Retina (tissue), 1 donor: ENCODE results near the gene GLI1.
"Not testable (repeated sequence)": the region's sequence is repeated elsewhere in the genome, so short reads cannot be mapped to it uniquely, and the experiment has no call there.

Source experiments
- DNase-seq: peaks from one replicate; pipeline ENCODE4 v3.0.0-alpha.2; 2016

GLI1 gene

GRCh38 chr12:57441846-57442427 is 17.6 kb upstream of the GLI1 start:
- DNase-seq: no peak

GRCh38 chr12:57444337-57444736 is 15.2 kb upstream of the GLI1 start:
- DNase-seq: not testable (repeated sequence)

DNA sequence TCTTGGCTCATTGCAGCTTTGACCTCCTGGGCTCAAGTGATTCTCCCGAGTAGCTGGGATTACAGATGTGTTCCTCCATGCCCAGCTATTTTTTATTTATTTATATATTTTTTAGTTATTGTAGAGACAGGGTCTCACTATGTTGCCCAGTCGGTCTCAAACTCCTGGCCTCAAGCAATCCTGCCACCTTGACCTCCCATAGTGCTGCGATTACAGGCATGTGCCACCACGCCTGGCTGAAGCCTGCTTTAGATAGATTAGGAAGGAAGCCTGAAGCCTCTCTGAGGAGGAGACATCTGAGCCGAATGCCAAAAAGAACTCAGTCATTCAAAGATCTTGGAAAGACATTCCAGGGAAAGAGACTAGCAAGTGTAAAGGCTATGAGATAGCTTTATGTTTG is 14.8 kb upstream of the GLI1 start:
- no peak for DNase-seq

GRCh38 chr12:57446292-57446960 is 13.2 kb upstream of the GLI1 start:
- no peak for DNase-seq

- DNase-seq: no peak
Observed at GRCh38 chr12:57448669-57449068, 10.9 kb upstream of the GLI1 start.

- no peak for DNase-seq
Observed at GRCh38 chr12:57449375-57449774, 10.2 kb upstream of the GLI1 start.

DNA sequence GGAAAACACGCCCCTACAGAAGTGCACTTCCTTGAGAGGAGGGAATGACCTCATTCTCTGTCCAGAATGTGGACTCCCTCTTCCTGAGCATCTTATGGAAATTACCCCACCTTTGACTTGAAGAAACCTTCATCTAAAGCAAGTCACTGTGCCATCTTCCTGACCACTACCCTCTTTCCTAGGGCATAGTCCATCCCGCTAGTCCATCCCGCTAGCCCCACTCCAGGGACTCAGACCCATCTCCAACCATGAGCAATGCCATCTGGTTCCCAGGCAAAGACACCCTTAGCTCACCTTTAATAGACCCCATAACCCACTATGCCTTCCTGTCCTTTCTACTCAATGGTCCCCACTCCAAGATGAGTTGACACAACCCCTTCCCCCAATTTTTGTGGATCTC is 9.5 kb upstream of the GLI1 start:
- DNase-seq: no peak

DNA sequence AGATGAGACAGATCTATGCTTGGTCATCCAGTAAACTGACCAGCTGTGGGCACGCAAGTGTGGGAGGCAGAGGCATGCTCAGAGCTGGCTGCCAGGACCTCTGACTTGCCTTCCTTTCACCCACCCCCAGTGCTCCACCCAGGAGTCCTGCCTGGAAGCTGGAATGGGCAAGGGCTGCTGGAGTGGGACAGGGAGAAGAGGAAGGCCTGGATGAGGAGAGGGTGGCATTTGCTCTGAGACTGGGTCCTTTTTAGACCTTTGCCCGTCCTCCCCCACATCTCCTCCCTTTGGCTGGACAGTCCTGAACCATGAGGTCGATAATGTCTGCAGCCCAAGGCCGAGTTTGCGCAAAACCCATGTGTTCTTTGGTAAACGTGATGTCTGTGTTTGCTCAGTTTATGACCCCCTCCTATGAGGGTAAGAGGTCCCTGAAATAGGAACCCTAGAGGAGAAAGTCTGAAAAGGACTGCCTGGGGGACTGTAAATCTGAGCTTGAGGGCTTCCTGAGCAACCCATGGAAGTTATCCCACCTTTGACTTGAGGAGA is 8.3 kb upstream of the GLI1 start:
- DNase-seq: no peak

DNA sequence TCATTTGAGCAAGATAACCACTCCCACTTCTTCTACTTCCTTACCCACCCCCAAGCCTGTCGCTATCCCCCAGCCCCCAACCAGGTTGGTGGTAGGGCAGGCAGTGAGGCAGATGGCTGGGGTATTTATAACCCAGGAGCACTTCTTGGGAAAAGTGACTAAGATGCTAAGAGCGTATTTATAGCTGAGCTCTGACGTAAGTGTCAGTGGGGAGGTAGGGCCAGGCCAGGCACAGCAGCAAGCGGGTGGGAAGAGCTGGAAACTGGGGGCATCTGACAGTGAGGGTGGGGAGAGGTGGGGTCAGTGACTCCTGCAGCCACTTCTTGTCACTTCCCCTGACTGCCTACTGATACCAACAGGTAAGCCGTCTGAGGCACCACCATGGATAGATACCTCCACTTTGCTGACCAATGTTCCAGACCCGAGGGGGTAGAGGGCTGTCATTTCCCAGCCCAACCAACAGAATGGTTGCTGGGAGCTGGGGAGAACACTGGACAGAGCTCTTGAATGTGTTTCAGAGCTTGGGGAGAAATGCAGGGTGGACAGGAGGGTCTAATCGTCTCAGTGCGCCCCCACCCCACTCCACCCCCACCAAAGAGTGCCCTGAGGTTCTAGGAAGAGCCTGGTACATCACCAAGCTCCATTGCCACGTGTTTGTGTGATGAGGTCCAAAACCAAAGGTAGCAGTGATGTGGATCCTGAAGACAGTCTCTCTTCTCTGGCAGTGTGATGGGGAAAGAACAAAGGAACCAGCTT is 7.2 kb upstream of the GLI1 start:
- DNase-seq: peak; percentile 14

DNA sequence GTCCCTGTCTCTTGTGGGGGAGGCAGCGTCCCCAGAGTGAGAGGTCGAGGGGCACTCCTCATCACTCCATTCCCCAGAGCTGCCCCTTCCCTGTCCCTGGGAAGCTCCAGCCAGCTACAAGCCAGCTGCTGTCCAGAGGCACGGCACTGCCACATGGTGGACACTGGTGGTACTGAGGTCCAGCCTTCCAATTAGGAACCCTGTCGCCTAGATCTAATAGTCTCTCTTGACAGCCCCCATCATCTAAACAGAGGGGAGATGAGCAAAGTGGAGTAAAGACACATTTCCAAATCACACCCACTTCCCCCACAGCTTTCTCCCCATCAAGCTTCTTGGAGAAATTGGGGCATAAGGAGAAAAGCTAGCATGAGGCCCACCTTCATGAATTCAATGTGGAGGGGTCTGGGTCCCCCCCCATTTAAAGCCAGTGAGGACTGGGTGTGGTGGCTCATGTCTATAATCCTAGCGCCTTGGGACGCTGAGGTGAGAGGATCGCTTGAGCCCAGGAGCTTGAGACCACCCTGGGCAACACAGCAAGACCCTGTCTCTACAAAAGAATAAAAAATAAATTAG is 6.6 kb upstream of the GLI1 start:
- DNase-seq: peak; percentile 82

DNA sequence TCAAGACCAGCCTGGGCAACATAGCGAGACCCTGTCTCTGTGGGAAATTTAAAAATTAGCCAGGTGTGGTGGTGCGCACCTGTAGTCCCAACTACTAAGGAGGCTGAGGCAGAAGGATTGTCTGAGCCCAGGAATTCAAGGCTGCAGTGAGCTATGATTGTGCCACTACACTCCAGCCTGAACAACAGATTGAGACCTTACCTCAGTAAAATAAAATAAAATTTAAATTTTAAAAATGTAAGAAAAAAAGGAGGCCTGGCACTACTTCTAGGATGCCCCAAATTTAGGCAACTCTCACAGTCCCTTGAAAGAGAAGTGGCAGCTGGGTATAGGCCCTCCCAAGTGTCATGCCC is 5.4 kb upstream of the GLI1 start:
- no peak for DNase-seq

GRCh38 chr12:57454566-57455373 is 4.8 kb upstream of the GLI1 start, which contains the start of gene INHBE:
Gene INHBE (plus strand): TSS chr12:57455307. CDS start chr12:57455537, 230 bp downstream.
- peak; percentile 50 for DNase-seq

- peak; percentile 18 for DNase-seq
Observed at GRCh38 chr12:57455374-57456144, 4.0 kb upstream of the GLI1 start.

- DNase-seq: peak; percentile 68
Observed at GRCh38 chr12:57456145-57456700, 3.4 kb upstream of the GLI1 start.

GRCh38 chr12:57456737-57457490 is 2.7 kb upstream of the GLI1 start:
- no peak for DNase-seq

DNA sequence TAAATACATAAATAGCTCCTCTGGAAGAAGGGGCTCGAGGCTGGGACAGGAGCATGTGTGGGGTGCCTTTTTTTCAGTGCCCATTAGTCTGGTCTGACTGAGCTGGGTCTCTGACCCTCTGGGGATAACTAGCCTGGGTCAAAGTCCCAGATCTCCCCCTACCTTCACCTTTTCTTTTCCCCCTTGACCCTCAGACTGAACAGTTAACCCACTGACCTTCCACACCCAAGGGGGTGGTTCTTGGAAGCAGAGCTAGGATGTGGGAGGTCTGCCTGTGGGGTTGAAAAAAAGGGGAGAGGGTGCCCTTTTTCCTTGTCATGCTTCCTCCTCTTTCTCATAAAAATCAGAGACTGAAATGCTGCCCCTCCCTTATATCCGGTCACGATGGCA is 925 bp upstream of the GLI1 start:
- no peak for DNase-seq

DNA sequence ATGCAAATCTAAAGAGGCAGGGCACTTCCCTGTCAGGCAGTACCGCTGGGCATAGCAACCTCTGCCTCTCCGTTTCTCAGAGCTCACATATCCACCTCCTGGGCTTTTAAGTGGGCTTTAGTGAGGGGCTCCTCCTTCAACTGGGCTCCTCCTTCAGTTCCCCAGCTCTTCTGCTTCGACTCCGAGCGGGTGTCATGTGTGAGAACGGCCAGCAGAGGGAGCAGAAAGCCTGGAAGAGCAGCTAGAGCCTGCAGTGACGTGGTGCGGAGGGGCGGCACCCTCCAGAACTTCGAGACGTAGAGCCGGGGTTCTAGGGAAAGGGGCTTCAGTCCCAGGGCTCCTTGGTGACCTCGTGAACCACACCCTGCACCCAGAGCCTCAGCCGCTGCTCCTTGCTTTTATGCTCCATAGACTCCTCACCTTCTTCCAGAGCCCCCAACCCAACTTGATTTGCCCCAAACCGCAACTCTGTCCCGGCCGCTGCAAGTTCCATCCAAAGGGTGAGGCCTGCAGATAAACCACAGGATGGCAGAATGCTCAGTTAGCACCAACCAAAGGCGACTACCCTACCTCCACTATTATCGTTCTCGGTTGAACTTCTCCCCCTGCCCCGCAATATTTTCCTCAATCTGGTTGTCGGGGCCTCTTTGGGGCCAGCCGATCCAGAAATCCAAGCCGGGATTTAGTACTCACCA is 383 bp upstream of the GLI1 start:
- peak; percentile 96 for DNase-seq

DNA sequence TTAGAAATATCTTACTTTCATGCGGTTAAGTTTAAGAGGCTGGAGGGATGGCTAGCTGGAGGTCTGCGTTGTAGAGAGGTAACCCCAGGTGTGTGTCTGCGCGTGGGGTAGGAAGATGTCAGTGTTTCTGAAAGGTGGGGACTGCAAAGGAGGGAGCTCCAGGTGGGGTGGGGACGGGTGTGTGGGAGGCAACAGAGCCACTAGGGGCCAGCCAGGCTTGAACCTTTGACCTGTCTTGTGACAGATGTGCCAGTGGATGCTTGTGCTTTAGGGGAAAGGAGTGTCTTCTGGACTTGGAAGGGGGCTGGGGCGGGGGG is 841 bp downstream of the GLI1 start:
- DNase-seq: no peak

- DNase-seq: peak; percentile 89
Observed at GRCh38 chr12:57460841-57461275, 1.3 kb downstream of the GLI1 start.

DNA sequence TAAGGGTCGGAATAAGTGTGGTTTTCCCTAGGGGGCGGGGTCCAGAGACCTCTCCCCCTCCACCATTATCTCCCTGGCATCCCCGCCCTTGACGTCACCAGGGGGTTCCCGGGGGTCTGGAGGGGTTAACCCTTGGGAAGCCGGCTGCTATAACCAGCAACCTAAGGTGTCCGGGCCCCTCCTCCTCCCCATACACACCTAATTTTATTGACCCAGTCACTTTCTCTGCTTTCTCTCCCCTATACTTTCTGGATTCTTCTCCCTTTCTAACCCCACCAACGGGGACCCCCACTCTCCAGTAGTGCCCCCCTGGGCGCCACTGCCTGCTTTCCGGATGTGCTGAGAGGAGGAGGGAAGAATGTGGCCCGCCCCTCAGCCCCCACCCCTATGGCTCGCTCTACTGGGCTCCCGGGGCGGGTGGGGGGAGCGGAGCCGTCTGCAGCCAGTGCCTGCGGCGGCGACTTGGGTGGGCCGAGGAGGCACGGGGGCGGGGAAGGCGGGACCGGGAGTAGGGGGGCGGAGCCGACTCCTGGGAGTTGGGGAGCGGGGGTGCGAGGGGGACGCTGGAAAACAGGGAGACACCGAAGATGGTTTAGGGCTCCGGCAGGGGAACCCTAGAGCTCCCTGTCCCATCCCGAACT is 1.8 kb downstream of the GLI1 start:
- no peak for DNase-seq
